Parathyroid adenoma (tissue), 2 donors: ENCODE data around the gene AGTRAP.

Experiments used
- H2AFZ ChIP-seq: fragments of 300-600 bp; sonication (generic); one replicate; pipeline ENCODE4 v1.7.0; 2017; ENCODE audit warnings: antibody characterized with exemption, mild to moderate bottlenecking
- H3K27ac ChIP-seq: fragments of 300-600 bp; sonication (generic); one replicate; pipeline ENCODE4 v1.7.0; 2017
- H3K27me3 ChIP-seq: fragments of 300-600 bp; sonication (generic); one replicate; pipeline ENCODE4 v1.7.0; 2017; ENCODE audit warnings: low read length; ENCODE audit not compliant: control insufficient read depth, insufficient read depth
- H3K36me3 ChIP-seq: fragments of 300-600 bp; sonication (generic); one replicate; pipeline ENCODE4 v1.7.0; 2017; ENCODE audit warnings: low read length; ENCODE audit not compliant: control insufficient read depth, insufficient read depth
- H3K4me1 ChIP-seq: fragments of 300-600 bp; sonication (generic); one replicate; pipeline ENCODE4 v1.7.0; 2017; ENCODE audit warnings: control low read depth
- H3K4me2 ChIP-seq: fragments of 300-600 bp; sonication (generic); one replicate; pipeline ENCODE4 v1.7.0; 2017; ENCODE audit warnings: low read length
- H3K4me3 ChIP-seq: fragments of 300-600 bp; sonication (generic); one replicate; pipeline ENCODE4 v1.7.0; 2017; ENCODE audit warnings: low read depth, low read length
- H3K79me2 ChIP-seq: fragments of 300-600 bp; sonication (generic); one replicate; pipeline ENCODE4 v1.7.0; 2017; ENCODE audit warnings: control low read depth
- H3K9ac ChIP-seq: fragments of 300-600 bp; sonication (generic); one replicate; pipeline ENCODE4 v1.7.0; 2017; ENCODE audit warnings: mild to moderate bottlenecking
- H3K9me3 ChIP-seq: fragments of 300-600 bp; sonication (generic); one replicate; pipeline ENCODE4 v1.7.0; 2017; ENCODE audit warnings: low read length; ENCODE audit not compliant: control insufficient read depth
- TF ChIP-seq, protein P1 (sequence below): fragments of 300-600 bp; sonication (generic); IDR thresholded peaks from one replicate; pipeline ENCODE4 v1.7.0; 2017; ENCODE audit warnings: antibody characterized with exemption, mild to moderate bottlenecking
- donor health status: primary hyperparathyroidism.

AGTRAP gene

DNA sequence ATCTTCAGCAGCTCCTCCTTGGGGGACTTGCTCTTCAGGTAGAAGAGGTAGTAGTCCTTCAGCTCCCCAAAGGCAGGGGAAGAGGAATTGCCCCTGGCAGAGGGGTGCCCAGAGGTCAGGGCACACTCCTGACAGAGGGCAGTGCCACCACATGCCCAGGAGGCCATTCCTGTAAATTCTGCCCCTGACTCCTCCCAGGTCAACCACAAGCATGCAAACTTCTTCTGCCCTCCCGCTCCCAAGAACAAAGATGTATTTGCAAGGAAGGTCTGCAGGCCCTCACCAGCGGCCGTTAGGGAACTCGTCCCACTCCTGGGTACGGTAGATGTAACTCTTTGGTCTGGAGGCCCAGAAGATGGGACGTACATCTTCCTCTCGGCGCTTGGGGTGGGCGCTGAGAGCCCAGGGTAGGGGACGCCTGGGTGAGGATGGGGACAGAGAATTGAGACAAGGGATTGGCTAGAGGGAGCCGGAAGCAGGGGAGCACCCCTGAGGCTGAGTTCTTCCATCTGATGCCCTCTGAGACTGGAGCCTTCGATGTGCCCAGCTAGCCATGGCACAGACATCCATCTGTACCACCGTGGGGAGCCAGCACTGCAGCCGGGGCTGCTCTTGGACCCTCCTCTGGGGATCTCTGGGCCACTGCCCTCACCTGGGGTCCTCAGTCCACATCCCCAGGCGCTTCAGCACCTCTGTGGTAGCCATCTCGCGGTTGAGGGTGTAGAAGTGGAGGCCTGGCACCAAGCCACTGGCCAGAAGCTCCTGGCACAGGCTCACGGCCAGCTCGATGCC lies 58.7 kb downstream of the AGTRAP start:
- Histone ChIP-seq H3K27ac (no peak overlapping the region), H3K9ac (no peak overlapping the region), H3K79me2 (no peaks in the 10 kb centered on the region)

DNA sequence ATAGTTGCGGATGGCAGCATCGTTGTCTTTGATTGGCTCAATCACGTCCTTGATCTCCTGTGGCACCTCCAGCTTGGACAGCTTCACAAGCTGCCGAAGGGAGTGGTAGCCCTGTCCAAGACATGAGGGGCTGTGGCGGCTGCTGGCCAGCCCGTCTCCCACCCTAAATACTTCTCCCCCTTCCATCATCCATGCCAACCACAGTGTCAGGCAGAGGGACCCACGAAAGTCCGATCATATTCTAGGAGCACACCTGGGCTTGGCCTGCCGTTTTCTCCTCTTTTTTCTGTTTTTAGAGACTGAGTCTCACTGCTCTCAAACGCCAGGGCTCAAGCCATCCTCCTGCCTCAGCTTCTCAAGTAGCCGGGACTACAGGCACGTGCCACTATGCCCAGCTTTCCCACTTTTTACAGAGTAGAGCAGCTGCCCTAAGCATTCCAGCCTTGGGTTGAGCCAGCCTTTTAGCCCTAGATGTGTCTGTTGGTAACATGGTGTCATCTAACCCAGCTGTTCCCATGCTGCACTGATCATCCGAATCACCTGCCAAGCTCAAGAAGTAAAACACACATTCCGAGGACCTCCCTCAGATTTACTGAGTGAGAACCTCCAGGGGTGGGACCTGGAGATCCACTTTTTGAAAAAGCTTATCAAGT lies 59.4 kb downstream of the AGTRAP start:
- Histone ChIP-seq H3K4me3 (no peak overlapping the region), H3K79me2 (no peaks in the 10 kb centered on the region), H3K27ac (no peak overlapping the region), H3K9ac (no peak overlapping the region), H3K9me3 (no peaks in the 10 kb centered on the region), H2AFZ (no peak overlapping the region), H3K4me2 (no peak overlapping the region), H3K27me3 (no peaks in the 10 kb centered on the region), H3K4me1 (no peaks in the 10 kb centered on the region), H3K36me3 (no peaks in the 10 kb centered on the region)
- TF ChIP-seq, protein P1, sequence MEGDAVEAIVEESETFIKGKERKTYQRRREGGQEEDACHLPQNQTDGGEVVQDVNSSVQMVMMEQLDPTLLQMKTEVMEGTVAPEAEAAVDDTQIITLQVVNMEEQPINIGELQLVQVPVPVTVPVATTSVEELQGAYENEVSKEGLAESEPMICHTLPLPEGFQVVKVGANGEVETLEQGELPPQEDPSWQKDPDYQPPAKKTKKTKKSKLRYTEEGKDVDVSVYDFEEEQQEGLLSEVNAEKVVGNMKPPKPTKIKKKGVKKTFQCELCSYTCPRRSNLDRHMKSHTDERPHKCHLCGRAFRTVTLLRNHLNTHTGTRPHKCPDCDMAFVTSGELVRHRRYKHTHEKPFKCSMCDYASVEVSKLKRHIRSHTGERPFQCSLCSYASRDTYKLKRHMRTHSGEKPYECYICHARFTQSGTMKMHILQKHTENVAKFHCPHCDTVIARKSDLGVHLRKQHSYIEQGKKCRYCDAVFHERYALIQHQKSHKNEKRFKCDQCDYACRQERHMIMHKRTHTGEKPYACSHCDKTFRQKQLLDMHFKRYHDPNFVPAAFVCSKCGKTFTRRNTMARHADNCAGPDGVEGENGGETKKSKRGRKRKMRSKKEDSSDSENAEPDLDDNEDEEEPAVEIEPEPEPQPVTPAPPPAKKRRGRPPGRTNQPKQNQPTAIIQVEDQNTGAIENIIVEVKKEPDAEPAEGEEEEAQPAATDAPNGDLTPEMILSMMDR: no peak

More for the DNA sequence above, 58.7 kb downstream of the AGTRAP start:
- H2AFZ ChIP-seq: no peak overlapping the region
- H3K9me3 ChIP-seq: no peaks in the 10 kb centered on the region
- H3K36me3 ChIP-seq: no peaks in the 10 kb centered on the region
- no peaks in the 10 kb centered on the region for H3K27me3 ChIP-seq
- no peaks in the 10 kb centered on the region for H3K4me1 ChIP-seq
- H3K4me3 ChIP-seq: no peak overlapping the region
- no peak overlapping the region for H3K4me2 ChIP-seq
- TF ChIP-seq, protein P1: no peak

DNA sequence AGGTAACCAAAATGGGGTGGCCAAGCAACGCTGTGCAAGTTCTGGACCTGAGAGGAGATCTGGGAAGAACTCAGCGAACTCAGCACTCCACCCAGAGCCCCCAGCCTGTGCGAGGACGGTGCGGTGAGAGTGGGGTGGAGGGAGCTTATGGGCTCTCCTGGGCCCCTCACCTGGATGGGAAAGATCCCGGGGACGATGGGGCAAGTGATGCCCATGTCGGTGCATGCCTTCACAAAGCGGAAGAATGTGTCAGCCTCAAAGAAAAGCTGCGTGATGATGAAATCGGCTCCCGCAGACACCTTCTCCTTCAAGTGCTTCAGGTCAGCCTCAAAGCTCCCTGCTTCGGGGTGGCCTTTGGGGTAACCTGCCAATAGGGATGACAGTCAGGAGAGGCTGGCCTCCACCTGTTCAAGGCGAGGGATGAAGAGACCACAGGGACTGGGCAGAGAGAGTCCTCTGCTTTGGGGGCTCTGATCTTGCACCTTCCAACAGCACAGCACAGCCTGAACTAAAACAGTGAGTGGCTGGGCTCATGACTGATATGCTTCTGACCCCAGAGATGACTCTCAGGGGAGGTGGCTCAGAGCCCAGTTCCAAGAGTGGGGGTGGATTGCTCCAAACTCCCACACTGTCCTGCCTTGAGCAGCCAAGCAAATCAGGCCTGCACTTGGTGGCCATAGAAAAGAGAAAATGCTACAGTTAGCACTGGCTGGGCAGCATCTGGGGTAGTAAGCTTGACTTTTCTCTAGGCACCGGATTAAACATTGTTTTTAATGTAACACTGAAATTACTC lies 60.3 kb downstream of the AGTRAP start:
- Histone ChIP-seq H3K4me3 (no peak overlapping the region), H2AFZ (no peak overlapping the region), H3K27me3 (no peaks in the 10 kb centered on the region), H3K9ac (no peak overlapping the region), H3K4me2 (no peak overlapping the region), H3K9me3 (no peaks in the 10 kb centered on the region), H3K27ac (no peak overlapping the region), H3K4me1 (no peaks in the 10 kb centered on the region), H3K36me3 (no peaks in the 10 kb centered on the region), H3K79me2 (no peaks in the 10 kb centered on the region)
- TF ChIP-seq, protein P1: no peak

DNA sequence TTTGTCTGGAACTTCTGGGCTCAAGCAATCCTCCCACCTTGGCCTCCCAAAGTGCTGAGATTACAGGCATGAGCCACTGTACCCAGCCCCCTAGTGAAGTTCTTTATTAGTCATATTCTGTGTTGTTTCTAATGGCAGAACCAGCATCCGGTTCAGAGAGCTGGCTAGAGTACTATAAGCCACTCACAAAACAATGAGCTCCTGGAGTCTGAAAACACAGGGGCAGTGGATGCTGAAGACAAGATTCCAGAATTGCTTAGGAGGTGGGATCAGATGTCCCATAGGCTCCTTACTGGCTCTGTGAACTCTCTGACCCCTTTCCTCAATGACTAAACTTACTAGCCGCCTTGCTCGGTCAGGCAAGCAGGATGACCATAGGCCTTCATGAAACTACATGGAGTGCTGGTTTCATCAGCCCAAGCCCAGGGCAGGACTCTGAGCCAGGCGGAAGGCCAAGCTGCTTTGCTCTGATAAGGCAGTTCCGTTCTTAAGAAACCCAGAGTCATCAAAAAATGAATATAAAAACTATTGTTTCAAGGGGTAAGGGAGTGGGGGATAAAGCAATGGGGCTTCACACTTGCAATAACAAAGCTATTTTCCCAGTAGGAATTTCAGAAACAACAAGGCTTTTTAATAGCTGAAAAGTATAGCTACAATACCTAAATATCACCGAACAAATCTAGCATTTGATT lies 61.7 kb downstream of the AGTRAP start:
- Histone ChIP-seq H3K9ac (no peak overlapping the region), H3K9me3 (no peaks in the 10 kb centered on the region), H3K4me2 (no peak overlapping the region), H2AFZ (no peak overlapping the region), H3K79me2 (no peaks in the 10 kb centered on the region), H3K4me1 (no peaks in the 10 kb centered on the region), H3K27me3 (no peaks in the 10 kb centered on the region), H3K36me3 (no peaks in the 10 kb centered on the region), H3K27ac (peak overlapping the region; percentile 36), H3K4me3 (no peak overlapping the region)
- TF ChIP-seq, protein P1: no peak
